Ovary (tissue), 10 donors: ENCODE data around the gene MTMR12. TPM values are rescaled to one million over a fixed set of nuclear protein-coding genes. Genes with fewer than 3 reads are reported as not detected.

Source experiments
- DNase-seq, 5 donors: peaks; one replicate each; pipeline ENCODE4 v3.0.0-alpha.2; 2019 to 2020
- H3K27ac ChIP-seq, 2 donors: fragments of 200-600 bp; one replicate each; pipeline versions ENCODE4 v1.5.1 to v1.8.0; 2019 to 2022
- H3K27me3 ChIP-seq: fragments of 200-600 bp; one replicate; pipeline ENCODE4 v1.8.0; 2022
- H3K36me3 ChIP-seq: fragments of 200-600 bp; sonication (generic); one replicate; pipeline ENCODE4 v1.5.1; 2019
- H3K4me1 ChIP-seq: one replicate; pipeline ENCODE4 v1.8.1; 2013; ENCODE audit warnings: mild to moderate bottlenecking, moderate library complexity; ENCODE audit not compliant: insufficient read depth
- H3K4me3 ChIP-seq: fragments of 200-600 bp; sonication (generic); one replicate; pipeline ENCODE4 v1.5.1; 2017
- H3K9me3 ChIP-seq, 2 donors: fragments of 200-600 bp in 1 of 2; sonication (generic) in 1 of 2; one replicate each; pipeline versions ENCODE4 v1.5.1 to v1.8.1; 2013 to 2019; ENCODE audit warnings: mild to moderate bottlenecking in 1 of 2, moderate library complexity in 1 of 2
- CTCF ChIP-seq, 3 donors: fragments of 450-650 bp in 2 of 3; fragments of 200-600 bp in 1 of 3; IDR thresholded peaks; one replicate each; pipeline versions ENCODE4 v1.5.1 to v1.8.0; 2016 to 2022; ENCODE audit warnings: antibody characterized with exemption in 3 of 3, mild to moderate bottlenecking in 1 of 3
- EP300 ChIP-seq: sonication (generic); formaldehyde crosslinking; IDR thresholded peaks from one replicate; pipeline ENCODE4 v1.6.1; 2017; ENCODE audit warnings: antibody characterized with exemption
- POLR2A ChIP-seq: fragments of 450-650 bp; IDR thresholded peaks from one replicate; pipeline ENCODE4 v1.6.1; 2017; ENCODE audit warnings: antibody characterized with exemption, mild to moderate bottlenecking, moderate library complexity
- WGBS, 3 donors: extraction: QIAGEN DNeasy Blood & Tissue Kit in 1 of 3; methylation state at CpG; one replicate each; pipeline versions ENCODE4 v1.1.5 to v1.1.7; 2013 to 2017; 5-methylcytosine and 5-hydroxymethylcytosine counted together
- intact Hi-C, 4 donors: fragments of 100-400 bp; cut with DNase I; formaldehyde crosslinking; loops; one replicate each; pipeline versions ENCODE4 v1.11.0 to v1.15.1; 2022 to 2023
- long read RNA-seq, 3 donors: library from polyadenylated mRNA in 2 of 3; unstranded in 2 of 3; transcript quantifications; one replicate each; pipeline ENCODE4 v2.0.0 and lab custom pipeline, GENCODE V29; 2021 to 2026
- polyA plus RNA-seq, 2 donors: library from polyadenylated mRNA; stranded (reverse); fragments of 200-250 nt in 1 of 2; fragments of 350-450 nt in 1 of 2; fragmentation: Illumina TruSeq in 1 of 2; extraction: RNeasy Lipid Tissue Mini Kit (QIAGEN cat#74804) in 1 of 2; gene quantifications; one replicate each; pipeline ENCODE4 v1.2.3, GENCODE V29; 2013 to 2014
- total RNA-seq, 7 donors: library from RNA; depleted of rRNA in 2 of 7; stranded (reverse); fragments of >200 nt in 2 of 7; fragmentation: NEBNext Ultra II Directional in 3 of 7; extraction: Animal tissue kit (Norgen Biotek cat#: 25700) in 3 of 7; gene quantifications; one replicate each; pipeline versions ENCODE4 v1.1.0 to v1.2.4, GENCODE V29; 2016 to 2023
- donor health status: DM: no; HTN: no; CAD: no; lungs with moderate emphysema.
- donor health status: DM: no; HTN: no; CAD: no.
- donor health status: Bipolar disorder and iron deficiency.
- donor health status: DM: yes; HTN: yes; CAD: no.
- donor health status: DM: no; HTN: no; CAD: no.
- donor health status: DM: yes; HTN: yes; CAD: no.

MTMR12 gene
- total RNA-seq (10 to 100 TPM; 33.1 to 39.0 (median 36.1) TPM), polyA plus RNA-seq (10 to 100 TPM; 14.9 to 26.2 TPM)
- long read RNA-seq, donor 1, full-length matches to known transcripts, result 6 of 24 reads
- long read RNA-seq, donor 1, partial matches to known transcripts, result 5 of 24 reads
- long read RNA-seq, donor 1, other reads (novel, unspliced or antisense), result 13 of 24 reads
- long read RNA-seq, donor 2, full-length matches to known transcripts, result 5 of 5 reads
- long read RNA-seq, donor 2, partial matches to known transcripts, result 0 of 5 reads
- long read RNA-seq, donor 2, other reads (novel, unspliced or antisense), result 0 of 5 reads
- long read RNA-seq, donor 3, full-length matches to known transcripts, result 10 of 65 reads
- long read RNA-seq, donor 3, partial matches to known transcripts, result 4 of 65 reads
- long read RNA-seq, donor 3, other reads (novel, unspliced or antisense), result 51 of 65 reads

GRCh38 chr5:32312595-32313332, at the start of gene MTMR12:
MTMR12 (minus strand) TSS chr5:32312939; CDS start chr5:32312838, 101 bp downstream.
- Histone ChIP-seq H3K4me3 (peak within 1 kb of the TSS; percentile 89), H3K27ac (peak within 1 kb of the TSS; percentile 93 to 96), H3K9me3 (no peaks in the 10 kb centered on the region), H3K4me1 (peaks cover 15% of the 10 kb centered on the region), H3K36me3 (no peaks in the 10 kb centered on the region), H3K27me3 (no peaks in the 10 kb centered on the region)
- DNase-seq, result peak; percentile 100
- TF ChIP-seq EP300 (no peak), CTCF (IDR thresholded peaks at IDR 0.05) (no peak), POLR2A (peak; percentile 86)
- 0% methylated on average over 44 to 83 of the region's 83 CpGs for WGBS, 3 donors
- intact Hi-C loops, result loop anchor here in 1 of 4 donors (5.0 kb wide), 1 partner anchor 140 kb away; the partner anchor contains the start of gene GOLPH3

- Histone ChIP-seq H3K4me3 (no peak overlapping the region), H3K27me3 (no peaks in the 10 kb centered on the region), H3K9me3 (no peaks in the 10 kb centered on the region), H3K4me1 (no peaks in the 10 kb centered on the region), H3K36me3 (no peaks in the 10 kb centered on the region), H3K27ac (no peak overlapping the region)
- TF ChIP-seq EP300 (no peak), POLR2A (no peak), CTCF (IDR thresholded peaks at IDR 0.05) (no peak)
- intact Hi-C loops, result no loop called here
- DNase-seq, result no peak
- WGBS, 3 donors, result 88 to 89% (median 88%) methylated on average over 4 of the region's 4 CpGs
Measured at GRCh38 chr5:32362527-32362926, 49.8 kb upstream of the MTMR12 start.

GRCh38 chr5:32360906-32361305, 48.2 kb upstream of the MTMR12 start:
- no peaks in the 10 kb centered on the region for H3K9me3 ChIP-seq
- H3K36me3 ChIP-seq, result no peaks in the 10 kb centered on the region
- intact Hi-C loops, result no loop called here
- no peak overlapping the region for H3K4me3 ChIP-seq
- H3K4me1 ChIP-seq, result no peaks in the 10 kb centered on the region
- TF ChIP-seq POLR2A (no peak), CTCF (IDR thresholded peaks at IDR 0.05) (no peak), EP300 (no peak)
- no peak for DNase-seq
- H3K27me3 ChIP-seq, result no peaks in the 10 kb centered on the region
- no peak overlapping the region for H3K27ac ChIP-seq
- WGBS, 3 donors, result 88 to 92% (median 90%) methylated on average over 4 of the region's 4 CpGs

- TF ChIP-seq POLR2A (no peak), EP300 (no peak), CTCF (IDR thresholded peaks at IDR 0.05) (no peak)
- no peaks in the 10 kb centered on the region for H3K9me3 ChIP-seq
- H3K27ac ChIP-seq, result no peak overlapping the region
- no peaks in the 10 kb centered on the region for H3K36me3 ChIP-seq
- H3K4me1 ChIP-seq, result no peaks in the 10 kb centered on the region
- no peak overlapping the region for H3K4me3 ChIP-seq
- intact Hi-C loops, result no loop called here
- no peak for DNase-seq
- WGBS, 3 donors, result 82 to 93% (median 85%) methylated on average over 6 of the region's 6 CpGs
- H3K27me3 ChIP-seq, result no peaks in the 10 kb centered on the region
Measured at GRCh38 chr5:32358611-32359010, 45.9 kb upstream of the MTMR12 start.
